Lung microvascular endothelial cell (primary cell): ENCODE measurements around the gene SYPL1. TPM values are rescaled to one million over a fixed set of nuclear protein-coding genes. Genes with fewer than 3 reads are reported as not detected.

Experiments used
- DNase-seq, 2 donors: peaks; one replicate each; pipeline versions ENCODE4 v3.0.0 to v3.0.0-alpha.2; 2010; ENCODE audit warnings: low read depth in 2 of 2
- total RNA-seq: library from RNA; depleted of rRNA; stranded (reverse); fragments of >200 nt; gene quantifications from 2 replicates; pipeline ENCODE4 v1.2.1, GENCODE V29; 2014

Gene SYPL1
- total RNA-seq, 1 donor from 2014 or later: 75.8 TPM

DNA sequence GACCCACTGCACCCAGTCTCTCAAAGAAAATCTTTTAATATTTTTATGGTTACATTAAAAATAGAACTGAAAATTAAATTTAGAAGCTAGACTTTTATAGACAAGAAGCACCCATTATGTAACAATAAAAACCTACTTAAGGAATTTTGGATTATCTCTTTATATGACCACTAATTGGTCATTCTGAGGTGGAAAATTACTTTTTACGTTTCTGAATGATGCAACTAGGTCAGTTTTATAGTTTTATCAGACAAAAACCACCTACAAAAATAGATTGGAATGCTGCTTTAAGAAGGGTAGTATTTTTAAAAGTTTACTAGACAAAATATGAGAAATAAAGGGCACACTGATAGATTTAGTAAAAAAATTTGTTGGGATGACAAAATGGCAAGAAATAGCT, 16.5 kb downstream of the SYPL1 start:
- DNase-seq: no peak

DNA sequence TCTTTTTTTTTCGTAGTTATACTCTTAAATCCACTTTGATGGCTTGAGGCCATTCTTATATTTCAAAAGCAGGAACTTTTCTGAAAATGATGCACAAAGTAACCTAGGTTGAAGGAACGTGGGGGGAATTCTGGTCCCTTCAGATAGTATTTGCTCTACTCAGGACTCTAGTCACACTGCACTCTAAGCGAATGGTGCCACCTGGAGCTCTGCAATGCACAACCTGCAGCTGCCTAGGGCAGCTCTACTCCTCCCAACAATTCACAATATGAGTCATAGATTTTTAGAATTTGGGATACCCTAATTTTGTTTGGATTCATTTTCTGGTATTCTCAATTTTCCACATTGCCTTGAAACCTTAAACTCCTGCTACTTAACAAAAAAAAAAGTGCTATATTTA, 17.3 kb downstream of the SYPL1 start:
- no peak for DNase-seq

DNA sequence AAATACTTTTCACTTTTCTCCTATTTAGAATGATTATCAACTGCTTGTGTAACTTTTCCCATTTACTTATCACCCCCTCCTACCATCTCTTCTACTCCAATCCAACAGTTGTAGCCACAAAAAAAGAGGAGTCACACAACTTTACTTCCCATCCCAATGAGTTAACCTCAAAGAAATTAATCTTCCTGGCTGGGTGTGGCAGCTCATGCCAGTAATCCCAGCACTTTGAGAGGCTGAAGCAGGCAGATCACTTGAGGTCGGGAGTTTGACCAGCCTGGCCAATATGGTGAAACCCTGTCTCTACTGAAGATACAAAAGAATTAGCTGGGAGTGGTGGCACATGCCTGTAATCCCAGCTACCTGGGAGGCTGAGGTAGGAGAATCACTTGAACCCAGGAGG, 19.9 kb downstream of the SYPL1 start:
- DNase-seq: no peak

DNA sequence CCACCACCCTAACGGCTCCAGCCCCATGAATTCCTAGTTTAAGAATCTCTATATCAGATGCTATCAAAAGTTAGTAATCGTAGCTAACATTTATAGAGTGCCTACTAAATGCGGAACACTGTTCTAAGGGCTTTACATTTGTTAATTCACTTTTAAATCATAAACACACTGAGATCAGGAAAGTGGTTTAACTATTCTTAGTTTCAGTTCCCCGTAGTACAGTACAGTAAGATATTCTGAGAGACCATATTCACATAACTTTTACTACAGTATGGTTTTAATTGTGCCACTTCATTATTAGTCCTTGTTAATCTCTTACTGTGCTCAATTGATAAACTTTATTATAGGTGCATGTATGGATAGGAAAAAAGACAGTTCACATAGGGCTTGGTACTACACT, 22.5 kb downstream of the SYPL1 start:
- DNase-seq: no peak

DNA sequence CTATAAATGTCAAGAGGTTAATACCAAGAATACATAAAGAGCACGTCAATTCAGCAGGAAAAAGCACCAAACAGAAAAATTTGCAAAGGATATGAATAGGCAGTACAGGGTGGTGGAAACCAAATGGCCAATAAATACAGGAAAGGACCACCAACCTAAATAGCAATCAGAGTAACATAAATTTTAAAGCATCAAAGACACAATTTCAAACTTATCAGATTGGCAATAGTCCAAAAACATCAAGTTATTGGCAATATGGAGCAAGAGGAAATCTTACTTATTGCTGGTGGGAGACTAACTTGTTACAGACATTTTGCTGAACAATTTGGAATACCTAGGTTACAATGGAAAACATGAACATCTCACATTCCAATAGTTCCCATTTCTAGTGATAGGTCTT, 24.1 kb downstream of the SYPL1 start:
- DNase-seq: no peak

DNA sequence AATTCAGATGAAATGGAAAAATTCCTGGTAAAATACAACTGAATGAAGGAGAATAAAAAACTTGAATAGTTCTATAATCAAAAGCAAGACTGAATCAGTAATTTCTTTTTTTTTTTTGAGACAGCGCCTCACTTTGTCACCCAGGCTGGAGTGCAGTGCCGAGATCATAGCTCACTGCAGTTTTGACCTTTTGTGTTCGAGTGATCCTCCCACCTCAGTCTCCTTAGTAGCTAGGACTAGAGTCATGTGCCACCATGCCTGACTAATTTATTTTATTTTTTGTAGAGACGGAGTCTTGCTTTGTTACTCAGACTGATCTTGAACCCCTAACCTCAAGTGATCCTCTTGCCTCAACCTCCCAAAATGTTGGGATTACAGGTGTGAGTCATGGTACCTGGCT, 26.1 kb downstream of the SYPL1 start:
- no peak for DNase-seq

DNA sequence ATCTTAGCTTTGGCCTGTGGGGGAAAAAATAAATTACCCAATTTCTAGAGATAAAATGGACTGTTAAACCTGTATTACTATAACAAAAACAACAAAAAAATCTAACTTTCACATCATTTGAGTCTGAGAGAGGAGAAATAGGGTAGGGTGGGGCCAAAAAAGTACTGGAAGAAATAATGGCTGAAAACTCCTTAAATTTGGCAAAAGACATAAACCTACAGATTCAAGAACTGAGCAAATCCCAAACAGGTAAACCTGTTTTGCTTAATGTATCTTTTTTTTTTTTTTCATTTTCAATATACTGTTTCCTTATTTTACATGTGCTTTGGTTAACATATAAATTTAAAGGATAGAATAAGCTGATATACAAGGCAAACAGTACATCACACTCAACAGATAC, 27.1 kb downstream of the SYPL1 start:
- no peak for DNase-seq

DNA sequence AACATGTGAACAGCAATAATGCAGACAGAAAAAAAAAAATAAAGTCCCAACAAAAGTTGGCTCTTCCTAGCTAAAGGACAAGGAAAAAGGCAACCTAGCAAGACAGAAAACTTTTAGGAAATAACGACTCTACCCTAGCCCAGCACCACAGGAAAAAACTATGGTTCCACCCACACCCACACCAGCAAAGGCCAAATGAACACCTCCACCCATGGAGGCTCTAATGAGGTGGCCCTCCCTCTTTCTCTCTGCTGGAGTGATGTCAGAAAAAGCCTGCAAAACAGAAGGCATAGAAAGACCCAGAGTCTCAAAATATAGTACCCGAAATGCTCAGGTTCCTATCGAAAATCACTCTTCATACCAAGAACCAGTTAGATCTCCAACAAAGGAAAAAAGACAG, 28.4 kb downstream of the SYPL1 start:
- no peak for DNase-seq

DNA sequence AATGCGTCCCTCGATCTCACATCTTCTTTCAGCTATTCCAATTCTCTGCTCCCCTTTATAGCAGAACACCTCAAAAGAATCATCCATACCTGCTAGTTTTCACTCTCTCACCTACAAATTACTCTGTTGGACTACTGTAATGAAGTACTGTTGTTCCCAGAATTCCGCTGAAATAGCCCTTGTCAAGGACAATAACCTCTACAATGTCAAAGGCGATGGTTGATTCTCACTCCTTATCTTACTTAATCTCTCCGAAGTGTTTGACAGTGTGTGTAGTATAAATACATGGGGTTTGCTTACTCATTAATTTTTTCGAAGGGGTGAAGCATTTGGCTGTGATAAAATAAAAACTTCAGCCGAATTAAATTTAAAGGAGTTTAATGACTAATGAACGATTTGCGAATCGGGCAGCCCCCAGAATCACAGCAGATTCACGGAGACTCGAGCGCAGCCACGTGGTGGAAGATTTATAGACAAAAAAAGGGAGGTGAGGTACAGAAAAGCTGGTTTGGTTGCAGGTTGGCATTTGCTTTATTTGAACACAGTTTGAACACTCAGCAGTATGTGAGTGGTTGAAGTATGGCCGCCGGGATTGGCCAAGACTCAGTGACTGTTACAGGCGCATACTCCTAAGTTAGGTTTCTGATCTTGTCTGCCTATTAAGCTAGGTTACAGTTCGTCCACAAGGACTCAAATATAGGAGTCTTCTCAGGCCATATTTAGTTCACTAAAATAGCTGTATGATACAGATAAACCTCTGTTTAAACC, 29.8 kb downstream of the SYPL1 start:
- no peak for DNase-seq

DNA sequence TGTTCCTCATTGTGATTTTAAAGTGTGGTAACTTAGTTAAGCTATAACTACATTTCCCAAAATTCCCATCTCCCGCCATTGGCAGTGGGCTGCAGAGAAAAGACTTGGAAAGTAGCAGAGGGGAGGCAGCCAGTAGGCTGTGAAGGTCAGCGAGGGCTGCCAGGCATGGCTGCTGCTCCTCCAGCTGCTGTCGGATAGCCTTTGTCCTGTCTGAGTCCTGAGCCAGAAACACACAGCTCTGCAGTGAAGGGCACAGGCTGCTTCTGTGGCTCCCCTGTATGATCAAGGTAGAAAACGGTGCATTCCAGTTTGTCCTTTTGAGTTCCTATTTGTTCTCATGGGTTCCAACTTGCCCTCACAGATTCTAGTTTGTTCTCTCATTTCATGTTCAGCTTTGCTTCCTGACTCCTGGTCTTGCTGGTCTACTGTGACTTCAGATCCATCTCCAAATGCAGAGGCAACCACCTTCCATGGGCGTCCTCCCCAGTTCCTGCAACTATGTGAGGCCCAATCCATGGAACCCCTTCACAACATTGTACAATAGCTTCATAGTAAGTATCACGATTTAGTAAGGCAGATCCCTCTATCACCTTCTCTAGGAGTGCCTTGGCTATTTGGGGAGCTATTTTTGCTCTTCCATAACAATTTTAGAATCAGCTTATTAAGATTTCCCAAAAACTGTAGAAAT, 31.7 kb downstream of the SYPL1 start:
- DNase-seq: no peak

DNA sequence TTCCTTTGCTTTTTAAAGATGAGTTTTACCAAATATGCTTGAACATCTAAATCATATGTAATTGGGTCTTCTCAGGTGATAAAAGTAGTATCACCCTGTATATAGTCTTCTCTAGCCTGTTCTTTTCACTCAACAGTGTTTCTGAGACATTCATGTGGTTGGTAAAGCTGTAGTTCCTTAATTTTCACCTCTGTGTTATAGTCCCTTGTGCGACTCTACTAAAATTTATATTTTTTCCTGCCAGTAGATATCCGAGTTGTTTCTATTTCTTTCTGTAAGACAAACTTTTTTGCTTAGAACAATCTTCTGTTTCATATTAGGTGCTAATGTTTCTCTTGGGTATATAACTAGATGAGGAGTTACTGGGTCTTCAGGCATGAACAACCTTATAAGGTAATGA, 35.6 kb downstream of the SYPL1 start:
- no peak for DNase-seq

DNA sequence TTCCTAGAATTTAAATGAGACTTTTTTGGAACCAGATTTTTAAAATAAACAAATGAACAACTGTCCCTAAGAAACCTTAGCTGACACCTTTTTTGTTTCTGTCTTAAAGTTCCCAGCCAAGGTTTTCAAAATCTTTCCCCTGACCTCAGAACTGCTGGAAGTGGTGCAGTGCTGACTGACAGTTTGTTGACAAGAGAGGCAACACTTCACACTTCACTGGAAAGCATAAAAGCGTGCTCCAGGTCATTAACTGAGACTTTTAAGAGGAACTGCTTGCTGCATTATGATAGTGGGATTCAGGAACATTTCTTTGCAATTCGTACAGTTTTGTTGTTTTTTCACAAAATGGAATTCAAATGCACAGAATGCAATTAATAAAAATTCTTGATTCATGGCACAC, 36.2 kb downstream of the SYPL1 start:
- DNase-seq: no peak

DNA sequence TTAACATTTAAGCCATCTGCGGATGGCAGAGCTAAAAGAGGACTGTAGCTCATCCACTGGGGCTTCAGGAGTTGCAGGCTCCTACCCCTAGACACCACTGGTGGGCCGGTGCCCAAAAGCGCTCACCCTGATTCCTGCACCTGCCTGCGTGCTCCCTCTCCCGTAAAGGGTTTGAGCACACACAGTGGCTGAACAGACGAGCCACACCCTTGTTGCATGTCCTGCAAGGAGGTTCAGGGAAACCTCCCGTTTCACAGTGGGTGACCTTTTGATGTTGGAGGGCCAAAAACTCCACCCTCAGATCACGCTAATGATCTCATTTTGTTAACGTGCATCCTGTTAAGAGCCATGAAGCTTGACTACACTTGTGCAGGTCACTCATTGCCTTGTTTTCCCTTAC, 37.9 kb downstream of the SYPL1 start:
- DNase-seq: no peak

DNA sequence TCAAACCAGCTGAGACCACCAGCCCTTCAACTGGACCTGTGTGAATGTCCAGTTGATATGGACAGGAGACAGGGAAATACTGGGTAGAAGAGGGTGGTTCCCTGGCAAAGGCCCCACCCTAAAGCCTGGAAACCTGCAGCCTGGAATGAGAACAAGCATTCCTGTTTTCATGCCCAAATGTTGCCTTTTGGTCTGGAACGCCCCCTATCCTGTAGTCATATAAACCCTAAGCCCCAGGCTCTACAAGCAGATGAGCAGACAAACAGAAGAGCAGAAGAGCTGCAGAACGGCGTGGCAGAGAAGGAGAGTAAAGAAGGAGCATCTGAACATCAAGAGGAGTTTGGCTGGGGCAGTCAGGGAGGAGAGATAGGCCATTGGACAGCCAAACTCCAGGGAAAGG, 38.4 kb downstream of the SYPL1 start:
- no peak for DNase-seq

DNA sequence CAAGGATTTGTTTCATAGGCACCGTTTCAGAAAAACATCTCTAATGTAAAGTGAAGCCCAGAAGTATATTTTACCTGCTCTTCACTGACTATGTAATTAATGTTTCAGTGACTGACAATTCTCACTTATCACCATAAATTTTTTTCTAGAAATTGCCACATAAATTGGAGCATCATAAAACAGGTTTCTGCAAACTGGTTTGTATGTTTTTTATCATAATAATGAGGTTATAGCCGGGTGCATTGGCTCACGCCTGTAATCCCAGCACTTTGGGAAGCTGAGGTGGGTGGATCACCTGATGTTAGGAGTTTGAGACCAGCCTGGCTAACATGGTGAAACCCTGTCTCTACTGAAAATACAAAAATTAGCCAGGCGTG, 39.4 kb downstream of the SYPL1 start:
- DNase-seq: no peak

DNA sequence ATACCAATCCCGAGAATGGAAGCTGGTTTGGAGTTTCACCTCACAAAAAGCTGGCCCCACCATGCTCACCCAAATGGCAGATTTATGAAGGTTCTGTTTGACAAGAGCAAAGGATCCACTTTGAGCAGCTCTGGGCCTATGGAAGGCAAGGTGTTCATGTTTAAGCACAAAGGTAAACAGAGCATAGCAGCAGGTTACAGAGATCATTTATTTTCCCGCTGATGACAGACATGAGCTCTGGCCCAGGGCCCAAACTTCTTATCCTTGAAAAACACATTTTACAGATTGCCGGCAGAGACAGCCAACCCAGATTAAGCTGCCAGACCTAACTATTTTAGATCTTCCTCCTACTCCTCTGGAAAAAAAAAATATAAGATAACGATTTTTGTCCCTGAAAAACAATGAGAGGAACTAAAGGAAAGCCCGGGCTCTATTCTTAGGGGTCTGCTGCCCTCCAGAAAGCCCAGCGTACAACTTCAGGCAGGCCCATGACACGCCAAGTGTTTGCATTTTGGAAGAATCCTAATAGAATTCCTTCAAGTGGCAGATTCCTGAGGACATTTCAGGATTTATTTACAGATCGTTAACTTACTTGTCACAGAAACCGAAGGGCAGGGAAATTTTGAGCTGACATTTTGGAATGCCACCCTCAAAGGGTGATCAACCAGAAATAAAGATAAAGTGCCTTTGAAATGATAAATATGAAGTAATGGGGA, 40.0 kb downstream of the SYPL1 start:
- peak; percentile 71 to 94 for DNase-seq

DNA sequence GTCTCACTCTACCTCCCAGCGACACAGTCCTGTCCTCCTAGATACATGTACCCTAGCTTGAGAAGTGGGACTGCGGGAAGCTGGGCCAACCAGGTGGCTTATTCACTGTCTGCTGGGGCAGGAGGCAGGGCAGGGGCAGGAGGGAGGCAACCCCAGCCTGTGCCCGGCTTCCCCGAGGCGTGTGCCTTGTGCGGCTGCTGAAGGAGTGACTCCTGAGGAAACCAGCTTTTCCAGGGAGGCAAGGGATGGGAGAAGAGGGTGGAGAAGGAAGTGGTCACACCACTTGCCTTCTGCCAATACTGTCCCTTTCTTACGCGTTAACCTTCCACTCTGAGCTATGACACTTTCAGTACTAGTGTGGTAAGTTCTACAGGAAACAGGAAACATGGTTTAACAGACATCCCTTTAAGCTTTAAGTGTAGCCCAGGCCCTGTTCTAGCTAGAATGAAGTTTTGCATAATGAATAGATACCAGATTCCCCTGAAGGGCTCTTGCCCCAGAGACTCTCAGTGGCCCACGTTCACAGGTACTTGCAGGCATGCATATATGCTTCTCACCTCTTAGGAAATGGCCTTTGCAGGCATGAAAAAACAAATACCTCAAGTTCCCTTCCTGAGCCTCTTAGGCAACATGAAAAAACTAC, 40.6 kb downstream of the SYPL1 start:
- DNase-seq: peak; percentile 51 to 79

DNA sequence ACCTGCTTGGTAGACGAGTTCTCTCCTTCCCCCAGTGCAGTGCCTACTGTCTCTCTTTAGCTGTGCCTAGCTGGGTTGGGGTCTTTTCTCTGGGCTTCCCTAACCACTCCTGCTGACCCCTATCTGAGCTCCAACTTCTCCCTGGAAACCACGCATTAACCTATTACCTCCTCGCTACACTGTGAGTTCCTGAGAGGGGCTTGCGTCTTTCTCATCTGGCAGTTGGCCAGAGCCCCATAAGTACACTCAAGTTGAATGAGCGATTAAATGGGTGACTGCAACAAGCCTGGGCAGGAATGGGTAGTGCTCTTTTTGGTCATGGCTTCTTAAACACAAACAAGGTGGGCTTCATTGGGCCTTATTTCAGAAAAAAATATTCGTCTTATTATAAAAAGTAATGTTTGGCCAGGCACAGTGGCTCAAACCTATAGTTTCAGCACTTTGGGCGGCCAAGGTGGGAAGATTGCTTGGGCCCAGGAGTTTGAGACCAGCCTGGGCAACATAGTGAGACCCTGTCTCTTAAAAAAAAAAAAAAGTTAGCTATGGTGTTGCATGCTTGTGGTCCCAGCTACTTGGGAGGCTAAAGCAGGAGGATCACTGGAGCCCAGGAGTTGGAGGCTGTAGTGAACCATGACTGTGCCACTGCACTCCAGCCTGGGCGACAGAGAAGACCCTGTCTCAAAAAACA, 41.4 kb downstream of the SYPL1 start:
- DNase-seq: no peak

DNA sequence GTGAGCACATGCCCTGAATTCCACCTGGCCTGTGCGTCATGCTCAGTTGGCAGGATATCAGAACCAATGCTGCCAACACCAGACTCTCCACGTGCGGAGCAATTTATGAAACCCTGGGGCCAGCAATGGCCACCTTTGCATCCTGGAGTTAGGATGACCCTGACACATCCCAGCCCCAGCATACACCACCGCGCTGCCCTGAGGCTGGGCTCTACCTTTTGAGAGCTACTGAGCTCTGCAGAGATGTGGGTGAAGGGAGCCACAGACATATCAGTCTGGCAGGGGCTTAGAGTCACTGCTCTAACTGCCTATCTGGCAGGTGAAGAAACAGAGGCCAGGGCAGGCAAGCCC, 41.9 kb downstream of the SYPL1 start:
- DNase-seq: peak in 1 of 2 donors; percentile 78

DNA sequence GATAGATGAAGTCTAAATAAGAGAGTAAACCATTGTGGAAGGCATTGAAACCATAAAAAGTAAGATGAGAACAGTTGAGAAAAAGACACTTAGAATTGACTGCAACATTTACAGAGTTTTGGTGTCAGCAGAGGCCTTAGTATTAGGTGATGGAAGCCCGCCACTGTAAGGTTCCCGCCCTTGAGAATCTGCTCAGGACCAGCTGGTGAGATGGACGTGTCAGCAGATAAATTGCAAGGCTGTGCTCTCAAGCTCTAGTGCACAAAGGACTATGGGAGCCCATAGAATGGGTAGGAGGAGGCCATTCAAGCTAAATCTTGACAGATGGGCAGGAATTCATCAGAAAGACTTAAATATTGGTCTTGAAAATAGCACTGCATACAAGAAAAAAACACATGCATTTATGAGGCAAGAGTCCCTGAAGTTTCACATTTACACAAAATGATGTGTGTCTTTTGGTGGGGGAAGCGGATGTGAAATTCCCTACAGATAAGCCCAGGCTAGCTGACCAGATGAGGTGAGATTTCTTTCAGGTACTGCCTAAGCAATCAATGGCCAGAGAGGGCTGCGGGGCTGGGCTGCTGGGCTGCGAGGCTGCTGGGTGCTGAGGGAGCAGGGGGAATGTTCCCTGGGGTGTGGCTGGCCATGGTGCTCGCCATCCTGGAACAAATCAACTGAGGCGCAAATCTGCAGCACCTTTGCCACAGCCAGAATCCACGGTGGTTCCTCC, 42.5 kb downstream of the SYPL1 start:
- no peak for DNase-seq

DNA sequence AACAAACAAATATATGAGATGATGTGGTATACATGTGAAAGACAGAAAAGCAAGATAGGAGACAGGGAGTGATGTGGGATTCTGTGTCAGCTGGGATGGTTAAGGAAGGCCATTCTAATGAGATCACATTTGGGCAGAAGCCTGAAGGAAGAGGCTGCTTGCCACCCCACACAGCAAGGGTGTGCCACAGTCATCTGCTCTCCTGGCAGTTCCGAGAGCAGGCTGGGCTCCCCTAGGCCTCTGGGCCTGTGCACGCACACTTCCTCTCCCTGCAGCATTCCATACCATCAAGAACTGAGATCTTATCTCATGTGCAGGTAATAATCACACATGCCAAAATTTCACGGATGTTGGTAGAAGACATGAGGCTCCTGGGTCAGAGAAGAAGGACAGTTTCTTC, 43.1 kb downstream of the SYPL1 start:
- no peak for DNase-seq
